ENCODE measurements around the gene KRT32.
"Not testable (repeated sequence)": the region's sequence is repeated elsewhere in the genome, so short reads cannot be mapped to it uniquely, and the experiment has no call there.

KRT32 gene

DNA sequence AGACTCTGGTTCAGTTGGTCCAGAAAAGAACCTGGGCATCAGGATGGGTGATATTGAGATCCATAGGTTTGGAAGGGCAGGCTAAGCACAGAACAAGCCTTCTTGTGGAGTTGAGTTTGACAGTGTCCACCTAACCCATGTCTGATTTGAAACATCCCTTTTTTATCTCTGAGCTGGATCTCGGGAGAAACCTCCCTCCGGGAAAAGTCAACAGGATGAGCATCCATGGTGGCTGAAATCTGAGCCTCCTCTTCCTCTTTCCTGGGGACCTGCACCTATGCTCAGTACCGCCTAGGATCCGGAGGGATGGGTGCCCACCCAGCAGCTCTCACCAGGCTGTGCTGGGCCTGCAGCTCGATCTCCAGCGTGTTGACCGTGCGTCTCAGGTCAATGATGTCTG, 3.4 kb downstream of the KRT32 start:
- no peak for DNase-seq

DNA sequence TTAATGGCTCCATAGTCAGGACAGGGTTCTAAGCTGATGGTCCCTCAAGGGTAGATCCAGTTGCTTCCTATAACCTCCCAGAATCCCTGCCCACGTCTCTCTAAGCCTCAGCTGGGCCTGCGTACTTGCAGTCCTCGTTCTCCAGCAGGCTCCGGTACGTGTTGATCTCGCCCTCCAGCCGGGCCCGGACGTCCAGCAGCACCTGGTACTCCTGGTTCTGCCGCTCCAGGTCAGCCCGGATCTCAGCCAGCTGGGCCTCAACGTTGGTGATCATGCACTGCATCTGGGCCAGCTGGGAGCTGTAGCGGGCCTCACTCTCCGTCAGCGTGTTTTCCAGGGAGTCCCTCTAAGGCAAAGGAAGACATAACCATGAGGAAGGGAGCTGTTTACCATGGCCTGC, 4.5 kb downstream of the KRT32 start:
- no peak for DNase-seq

DNA sequence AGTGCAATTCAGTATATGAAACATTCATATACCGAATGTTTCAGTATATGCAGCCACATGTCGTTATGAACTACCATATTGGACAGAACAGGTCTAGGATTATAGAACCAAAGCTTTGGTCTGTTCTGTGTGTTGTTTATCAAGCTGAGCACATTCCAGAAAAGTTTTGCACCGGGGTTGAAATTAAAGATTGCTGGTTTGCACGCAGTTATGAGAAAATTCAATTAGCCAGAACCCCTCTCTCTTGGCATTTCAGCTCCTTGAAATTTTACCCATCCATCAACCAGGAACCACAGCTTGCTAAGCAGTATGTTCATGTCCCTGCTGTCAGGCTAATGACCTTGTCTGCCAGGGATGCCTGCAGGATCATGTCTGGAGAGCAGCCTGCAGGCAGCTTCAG, 9.5 kb downstream of the KRT32 start:
- no peak for DNase-seq

DNA sequence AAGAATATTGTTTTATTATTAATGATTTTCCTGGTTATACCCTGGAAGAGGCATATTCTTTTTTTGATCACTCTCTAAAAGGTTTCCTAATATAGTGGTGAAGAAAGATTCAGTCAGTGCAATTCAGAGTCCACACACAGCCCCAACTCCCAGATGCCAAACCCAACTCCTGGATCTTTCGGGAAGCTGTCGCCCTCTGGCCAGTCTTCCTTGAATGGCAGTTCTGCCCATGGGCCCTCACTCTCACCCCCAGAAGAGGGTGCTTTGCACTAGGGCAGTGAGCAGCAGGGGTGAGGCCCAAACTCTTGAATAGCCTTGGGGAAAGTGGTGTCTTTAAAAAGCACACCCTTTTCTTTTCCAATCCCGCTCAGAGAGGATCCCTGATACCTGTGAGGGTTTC, 11.0 kb downstream of the KRT32 start:
- no peak for DNase-seq

DNA sequence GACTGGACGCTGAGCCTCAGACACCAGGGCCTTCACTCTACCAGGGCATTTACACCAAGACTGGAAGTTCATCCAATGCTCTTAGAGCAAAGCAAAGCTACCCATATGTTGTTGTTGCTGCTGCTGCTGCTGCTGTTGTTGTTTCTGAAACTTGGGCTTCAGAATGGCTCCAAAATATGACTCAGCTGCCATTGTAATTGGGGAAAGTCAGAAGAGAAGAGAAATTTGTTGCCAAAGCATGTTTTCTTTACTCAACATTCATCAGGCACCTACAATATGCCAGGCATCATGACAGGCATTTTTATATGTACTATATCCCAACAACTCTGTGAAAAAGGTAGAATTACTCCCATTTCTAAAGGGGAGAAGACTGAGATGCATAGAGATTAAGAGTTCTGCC, 11.9 kb downstream of the KRT32 start:
- DNase-seq = no peak

DNA sequence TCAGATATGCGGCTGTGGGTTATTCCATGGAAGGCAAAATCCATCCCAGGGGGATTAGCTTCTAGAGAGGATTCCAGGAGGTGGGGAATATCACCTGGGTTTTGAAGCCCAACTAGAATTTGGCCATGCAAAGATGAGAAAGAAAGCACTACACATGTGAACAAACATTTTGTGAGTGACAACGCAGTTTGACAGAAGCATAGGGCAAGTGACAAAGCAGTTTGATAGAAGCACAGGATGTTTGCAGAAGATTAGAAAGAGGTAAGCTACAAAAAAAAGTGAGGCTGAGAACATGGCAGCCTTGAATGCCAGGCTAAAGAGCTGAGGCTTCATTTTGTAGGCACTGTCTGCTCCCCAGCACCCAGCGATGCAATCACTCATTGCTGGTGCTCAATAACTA, 14.1 kb downstream of the KRT32 start:
- DNase-seq = no peak

DNA sequence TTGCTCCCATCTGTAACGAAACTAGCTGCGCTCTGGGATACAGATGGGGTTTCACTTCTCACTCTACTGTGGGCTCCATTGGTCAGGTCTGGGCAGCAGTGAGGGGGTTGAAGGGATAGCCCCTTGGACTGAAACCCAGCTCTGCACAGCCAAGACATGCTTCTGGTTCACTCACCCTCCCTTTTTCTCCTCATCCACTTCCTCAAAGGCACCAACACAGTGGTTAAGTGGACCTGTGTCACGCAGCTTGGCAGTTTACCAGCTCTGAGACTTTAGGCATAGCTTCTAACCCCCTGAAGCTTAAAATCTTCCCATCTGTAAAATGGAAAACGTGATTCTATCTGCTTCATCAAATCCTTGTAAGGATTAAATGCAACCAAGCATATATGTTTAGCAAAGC, 14.9 kb downstream of the KRT32 start:
- DNase-seq = no peak

DNA sequence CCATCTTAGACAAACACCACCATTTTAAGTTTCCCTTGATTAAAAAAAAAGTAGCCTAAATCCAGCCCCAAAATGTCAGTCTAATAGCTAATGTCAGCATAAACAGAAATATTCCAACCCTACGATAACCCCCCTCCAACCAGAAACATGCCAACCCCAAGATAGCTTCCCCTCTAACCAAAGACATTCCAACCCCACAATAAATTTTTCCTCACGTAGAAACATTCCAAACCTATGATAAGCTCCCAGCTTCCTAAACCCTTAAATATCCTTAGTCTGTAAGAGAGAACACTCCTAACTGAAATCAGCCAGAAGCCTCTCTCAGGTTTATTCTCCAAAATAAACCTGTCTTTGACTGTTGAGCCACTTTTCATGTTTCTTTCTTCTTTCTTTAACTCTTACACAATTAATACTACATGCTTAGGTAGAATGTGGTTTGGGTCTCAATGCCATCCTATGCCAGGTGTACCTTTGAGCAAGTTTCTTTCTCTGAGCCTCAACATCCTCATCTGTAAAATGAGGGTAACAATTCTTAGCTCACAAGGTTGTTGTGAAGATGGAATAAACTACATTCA, 15.9 kb downstream of the KRT32 start:
- DNase-seq = no peak

DNA sequence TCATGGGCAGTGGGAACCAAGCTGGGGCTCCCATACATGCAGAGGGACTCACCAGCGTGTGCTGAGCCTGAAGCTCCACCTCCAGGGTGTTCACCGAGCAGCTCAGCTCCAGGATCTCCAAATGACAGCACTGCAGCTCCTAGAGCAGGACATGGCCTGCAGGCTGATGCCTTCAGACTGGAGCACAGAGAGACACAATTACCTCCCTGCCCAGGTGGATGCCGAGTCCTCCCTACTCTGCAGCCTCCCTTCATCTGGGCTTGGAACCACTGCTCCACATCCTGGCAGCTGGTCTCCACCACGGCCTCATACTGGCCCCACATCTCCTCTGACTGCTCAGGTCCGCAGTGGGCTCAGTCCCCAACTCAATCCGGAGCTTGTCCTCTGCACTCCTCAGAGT, 18.2 kb downstream of the KRT32 start:
- DNase-seq = no peak

DNA sequence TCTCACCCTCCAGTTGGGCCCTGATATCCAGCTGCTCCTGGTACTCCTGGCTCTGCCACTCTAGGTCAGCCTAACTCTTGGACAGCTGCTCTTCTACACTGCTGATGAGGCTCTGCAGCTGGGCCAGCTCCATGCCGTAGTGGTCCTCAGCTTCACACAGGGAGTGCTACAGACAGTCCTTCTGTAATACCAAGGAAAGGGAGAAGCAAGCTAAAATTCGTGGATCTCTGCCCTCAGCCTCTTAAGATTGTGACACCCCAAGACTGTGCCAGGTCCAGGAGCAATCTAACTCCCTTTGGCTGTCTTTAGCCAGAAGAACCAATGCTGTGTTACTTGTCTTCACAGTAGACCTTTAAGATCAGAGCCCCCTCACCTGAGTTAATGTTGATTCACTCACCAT, 18.7 kb downstream of the KRT32 start:
- no peak for DNase-seq

DNA sequence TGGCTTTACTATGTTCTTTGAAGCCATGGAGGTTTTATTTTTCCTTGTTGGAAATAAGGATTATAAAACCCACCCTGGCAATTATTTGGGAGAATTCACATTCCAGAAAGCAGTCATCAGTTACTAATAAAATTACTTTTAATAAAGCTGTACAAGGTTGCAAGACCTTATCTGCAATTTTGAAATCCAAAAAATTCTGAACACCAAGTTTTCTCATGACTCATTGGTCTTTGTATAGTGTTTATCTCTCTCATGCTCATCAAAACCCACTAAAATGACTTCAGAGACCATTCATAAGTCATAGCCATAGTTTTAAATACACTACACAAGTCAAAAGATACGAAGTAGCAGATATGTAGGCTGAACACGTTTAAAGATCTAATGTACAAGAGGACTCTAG, 20.4 kb downstream of the KRT32 start:
- no peak for DNase-seq

DNA sequence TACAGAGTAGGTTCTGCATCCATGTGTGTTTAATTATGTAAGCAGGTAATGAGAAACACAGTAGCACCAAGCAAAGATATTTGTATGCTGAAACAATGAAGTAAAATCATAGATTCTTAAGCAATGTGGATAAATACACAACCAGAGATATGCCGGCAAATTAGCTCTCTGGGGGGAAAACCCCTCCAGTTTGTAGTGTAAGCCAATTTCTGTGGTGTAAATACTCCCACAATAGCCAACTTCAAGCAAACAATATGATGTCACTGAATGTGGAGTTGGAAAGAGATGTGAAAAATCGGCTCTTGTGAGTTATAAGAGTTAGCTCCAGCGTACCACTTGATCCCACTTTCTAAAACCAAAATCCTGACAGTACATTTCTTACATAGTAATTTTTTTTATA, 22.5 kb downstream of the KRT32 start:
- no peak for DNase-seq

DNA sequence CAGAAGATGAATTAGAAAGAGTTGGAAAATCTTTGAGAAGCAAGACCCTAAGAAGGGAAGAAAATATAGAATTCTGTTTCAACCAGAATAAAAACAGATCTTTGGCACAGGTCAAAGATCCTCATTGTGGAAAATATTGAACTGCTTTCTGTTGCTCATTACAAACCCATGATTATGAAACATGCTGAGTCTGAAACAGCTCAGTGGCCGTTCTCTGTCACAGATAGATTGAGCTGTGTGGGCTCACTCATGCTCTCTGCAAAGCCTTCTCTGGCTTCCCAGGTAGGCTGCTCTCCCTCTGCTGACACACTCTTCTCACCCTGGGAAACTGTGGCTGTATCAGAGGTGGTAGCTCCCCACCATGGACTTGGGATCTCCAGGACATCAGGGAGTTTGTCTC, 23.0 kb downstream of the KRT32 start:
- DNase-seq = no peak

DNA sequence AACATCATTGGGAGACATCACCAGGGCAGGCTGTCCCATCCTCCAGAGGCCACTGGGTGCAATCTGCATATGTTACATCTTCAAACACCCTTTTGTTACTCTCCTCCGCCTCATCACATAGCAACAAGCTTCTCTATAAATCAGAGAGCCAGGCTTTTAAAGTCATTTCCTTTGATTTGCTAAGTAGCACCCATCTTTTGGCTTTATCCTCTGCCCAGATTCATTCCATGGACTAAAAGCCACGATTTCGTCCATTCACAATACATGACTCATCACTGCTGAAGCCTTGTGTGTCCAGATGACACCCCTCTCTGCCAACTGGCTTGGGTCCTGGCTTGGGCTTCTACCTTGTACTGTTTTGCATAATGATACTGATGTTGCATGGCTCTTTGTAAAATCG, 24.4 kb downstream of the KRT32 start:
- no peak for DNase-seq

DNA sequence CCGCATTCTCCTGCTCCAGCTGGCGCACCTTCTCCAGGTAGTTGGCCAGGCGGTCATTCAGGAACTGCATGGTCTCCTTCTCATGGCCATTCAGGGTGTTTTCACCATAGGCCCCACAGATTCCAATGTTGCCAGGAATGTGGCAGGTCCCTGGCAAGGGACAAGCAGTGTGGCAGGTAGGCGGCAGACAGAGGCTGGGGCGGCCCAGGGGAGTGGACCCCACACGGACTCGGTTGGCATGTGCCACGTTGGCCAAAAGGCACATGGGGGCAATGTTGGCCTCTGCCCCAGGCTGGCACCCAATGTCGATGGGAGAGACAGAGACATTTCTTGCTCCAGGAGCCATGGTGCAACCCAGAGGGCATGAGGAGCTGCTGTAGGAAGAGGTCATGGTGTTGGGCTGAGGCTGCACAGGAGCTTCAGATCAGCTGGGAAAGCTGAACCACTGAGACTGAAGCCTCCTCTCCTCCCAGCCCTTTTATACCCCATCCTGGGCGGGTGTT, 26.6 kb downstream of the KRT32 start, which contains the start of gene KRT38:
KRT38 (minus strand) TSS at position 453 of the 503 bp plus-strand sequence; CDS start at position 391, 62 bp downstream.
- no peak for DNase-seq

DNA sequence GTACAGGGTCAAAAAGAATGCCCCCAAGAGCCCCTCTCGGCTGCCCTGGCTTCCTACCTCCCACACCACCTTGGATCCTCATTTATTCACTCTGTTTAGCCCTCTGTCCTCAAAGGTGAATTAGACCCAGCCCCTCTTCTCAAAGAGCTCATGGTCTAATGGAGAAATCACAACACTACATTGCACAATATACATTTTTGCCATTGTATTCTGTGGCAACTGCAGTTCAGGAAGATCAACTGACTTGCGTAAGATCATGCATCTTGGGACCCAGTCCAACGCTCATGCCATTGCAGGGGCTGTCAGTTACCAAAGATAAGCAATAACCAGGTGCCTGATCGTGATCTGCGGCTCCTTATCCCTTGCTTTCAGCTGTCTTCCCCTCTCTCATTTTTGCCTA, 27.8 kb downstream of the KRT32 start:
- no peak for DNase-seq

DNA sequence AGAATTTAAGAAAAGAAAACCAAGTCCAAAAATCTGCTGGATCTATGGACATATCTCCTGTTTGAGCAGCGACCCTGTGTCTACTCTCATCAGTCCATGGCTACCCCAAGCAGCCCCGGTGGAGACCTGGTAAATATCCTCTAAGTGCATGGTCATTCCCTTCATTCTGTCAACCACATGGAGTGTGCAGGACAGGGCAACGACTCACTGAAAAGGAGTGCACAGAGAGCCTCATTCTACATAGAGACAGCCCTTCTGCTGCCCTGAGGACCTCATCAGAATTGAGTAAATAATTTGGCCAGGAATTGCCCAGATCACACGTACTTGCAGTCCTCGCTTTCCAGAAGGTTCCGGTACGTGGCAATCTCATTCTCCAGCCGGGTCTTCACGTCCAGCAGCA, 29.4 kb downstream of the KRT32 start:
- DNase-seq = no peak

DNA sequence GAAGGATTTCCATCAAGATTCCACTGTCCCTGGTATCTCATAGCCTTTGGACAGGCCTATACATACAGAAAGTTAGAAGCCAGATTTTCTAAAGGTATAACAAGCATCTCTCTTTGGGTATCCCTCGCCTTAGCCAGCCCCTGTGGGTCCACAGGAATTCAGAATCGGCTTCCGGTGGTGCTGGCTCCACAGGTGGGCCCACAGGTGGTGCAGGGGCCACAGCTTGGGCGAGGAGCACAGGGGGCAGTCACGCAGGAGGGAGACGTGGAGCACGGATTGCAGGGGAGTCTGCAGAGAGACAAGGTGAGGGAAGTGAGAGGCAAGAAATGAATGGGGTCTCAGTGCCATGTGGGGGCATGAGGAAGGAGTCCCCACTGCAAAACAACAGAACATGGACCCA, 29.9 kb downstream of the KRT32 start:
- no peak for DNase-seq

DNA sequence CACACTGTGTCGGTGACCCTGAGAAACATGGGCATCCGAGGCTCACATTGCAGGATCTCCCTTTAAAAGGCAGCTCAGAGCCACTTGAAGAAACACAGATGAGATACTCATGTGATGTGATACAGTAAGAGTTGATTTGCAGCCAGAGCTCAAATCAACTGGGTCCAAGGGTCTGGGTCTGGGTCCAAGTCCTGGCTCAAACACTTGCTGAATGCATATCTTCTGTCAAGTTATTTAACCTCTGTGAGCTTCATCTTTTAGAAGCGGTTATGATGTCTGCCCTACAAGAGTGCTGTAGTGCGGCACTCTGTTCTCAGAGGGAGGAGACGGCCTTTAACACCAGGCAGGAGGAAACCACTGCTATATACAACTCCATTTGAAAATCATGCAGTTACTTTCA, 32.8 kb downstream of the KRT32 start:
- DNase-seq = no peak

DNA sequence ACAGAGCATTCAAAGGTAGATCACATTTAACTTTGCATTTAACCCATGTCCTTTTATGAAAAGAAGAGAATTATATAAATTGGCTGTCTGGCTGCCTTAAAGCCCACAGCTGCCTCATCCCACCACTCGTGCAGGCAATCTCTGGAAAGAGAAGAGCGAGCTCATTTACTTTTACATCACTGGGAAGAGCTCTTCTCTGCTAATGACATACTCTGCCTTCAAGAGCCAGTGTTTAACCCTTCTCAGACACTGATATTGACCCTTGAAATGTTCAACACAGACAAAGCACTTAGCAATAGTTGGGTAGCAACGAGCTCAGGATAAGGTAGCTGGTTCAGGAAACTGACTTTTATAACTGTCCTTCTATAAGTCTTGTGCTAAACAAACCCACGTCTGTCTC, 33.2 kb downstream of the KRT32 start:
- no peak for DNase-seq

DNA sequence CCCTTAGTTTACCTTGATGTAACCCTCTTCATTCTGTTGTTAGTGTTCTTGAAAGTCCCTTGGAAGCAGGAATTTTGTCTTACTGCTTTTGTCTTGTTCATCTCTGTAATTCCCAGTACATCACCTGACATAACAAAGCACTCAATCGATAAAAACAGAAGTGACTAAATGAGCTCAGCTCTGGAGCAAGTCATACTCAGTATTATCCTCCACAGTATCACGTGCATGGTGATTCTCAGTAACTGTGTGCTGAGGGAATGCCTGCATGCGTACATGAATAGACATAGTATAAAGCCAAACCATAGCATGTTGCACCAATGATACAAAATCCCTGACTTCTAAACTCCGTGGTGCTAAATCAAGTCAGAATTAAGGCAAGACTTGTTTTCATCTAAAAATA, 33.6 kb downstream of the KRT32 start:
- DNase-seq = no peak

DNA sequence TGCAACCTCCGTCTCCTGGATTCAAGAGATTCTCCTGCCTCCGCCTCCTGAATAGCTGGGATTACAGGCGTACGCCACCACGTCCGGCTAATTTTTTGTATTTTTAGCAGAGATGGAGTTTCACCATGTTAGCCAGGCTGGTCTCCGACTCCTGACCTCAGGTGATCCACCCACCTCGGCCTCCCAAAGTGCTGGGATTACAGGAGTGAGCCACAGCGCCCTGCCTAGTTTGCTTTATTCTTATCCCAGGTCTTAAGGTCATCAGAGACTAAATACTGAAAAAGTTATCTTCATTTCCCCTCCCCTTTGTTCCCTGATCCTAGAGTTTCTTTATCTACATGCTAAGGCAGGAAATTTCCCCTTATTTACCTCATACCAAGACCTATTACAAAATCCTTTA, 36.8 kb downstream of the KRT32 start:
- DNase-seq = not testable (repeated sequence)

DNA sequence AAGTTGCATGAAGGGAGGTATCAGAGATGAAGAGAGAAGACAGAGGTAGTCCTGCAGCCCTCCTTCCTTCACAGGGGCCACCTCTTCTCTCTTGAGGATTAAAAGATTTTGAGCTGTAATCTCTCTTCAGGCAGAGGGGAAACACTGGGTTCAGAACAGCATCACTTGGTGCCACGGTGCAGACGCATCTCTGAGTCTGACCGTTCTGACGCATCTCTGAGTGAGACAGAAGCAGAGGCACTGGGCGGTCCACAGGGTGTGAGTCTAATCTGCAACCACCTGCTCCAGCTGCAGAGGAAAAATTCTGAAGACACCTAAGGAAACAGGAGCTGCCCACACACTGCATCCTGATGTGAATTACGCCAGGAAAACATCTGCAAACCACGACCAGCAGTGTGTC, 37.5 kb downstream of the KRT32 start:
- DNase-seq = no peak

DNA sequence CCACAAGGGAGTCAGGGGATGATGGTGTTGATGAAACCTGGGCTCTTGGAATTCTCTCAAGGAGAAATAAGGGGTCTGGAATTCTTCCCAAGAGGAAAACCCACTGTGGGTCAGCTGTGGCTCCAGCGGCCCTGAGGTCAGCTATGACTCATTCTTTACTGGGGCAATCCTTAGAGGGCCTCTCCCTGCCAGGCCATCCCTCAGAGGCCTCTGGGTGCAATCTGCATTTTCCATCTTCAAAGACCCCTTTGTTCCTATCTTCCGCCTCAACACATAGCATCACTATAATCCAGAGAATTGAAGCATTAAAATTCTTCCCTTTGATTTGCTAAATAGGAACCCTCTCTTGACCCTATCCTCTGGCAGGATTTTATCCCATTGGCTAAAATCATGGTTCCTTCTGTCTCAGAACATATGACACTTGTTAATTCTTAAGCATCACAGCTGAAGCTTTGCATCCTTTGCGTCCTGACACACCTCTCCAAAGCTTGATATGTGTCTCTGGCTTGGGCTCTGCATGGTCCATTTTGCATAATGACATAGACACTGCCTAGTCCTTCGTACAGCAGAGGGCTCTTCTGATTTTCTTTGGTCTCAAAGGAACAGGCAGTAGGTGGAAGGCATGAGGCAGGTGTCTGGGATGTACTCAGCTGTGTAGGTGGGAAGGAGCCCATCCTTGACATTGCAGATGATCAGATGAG, 38.4 kb downstream of the KRT32 start:
- DNase-seq = no peak

DNA sequence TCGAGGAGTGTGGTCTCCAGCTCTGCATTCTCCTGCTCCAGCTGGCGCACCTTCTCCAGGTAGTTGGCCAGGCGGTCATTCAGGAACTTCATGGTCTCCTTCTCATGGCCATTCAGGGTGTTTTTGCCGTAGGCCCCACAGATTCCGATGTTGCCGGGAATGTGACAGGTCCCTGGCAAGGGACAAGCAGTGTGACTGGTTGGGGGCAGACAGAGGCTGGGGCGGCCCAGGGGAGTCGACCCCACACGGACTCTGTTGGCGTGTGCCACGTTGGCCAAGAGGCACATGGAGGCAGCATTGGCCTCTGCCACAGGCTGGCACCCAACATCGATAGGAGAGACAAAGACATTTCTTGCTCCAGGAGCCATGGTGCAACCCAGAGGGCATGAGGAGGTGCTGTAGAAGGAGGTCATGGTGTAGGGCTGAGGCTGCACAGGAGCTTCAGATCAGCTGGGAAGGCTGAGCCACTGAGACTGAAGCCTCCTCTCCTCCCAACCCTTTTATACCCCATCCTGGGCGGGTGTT, 43.0 kb downstream of the KRT32 start, which contains the start of gene KRT37:
KRT37 (minus strand) TSS at position 475 of the 525 bp plus-strand sequence; CDS start at position 413, 62 bp downstream.
- no peak for DNase-seq

Data from right hindlimb (tissue), 1 donor.